Sciatic nerve (tissue), 2 donors: ENCODE measurements around the gene GLOD5. TPM values are rescaled to one million over a fixed set of nuclear protein-coding genes. Genes with fewer than 3 reads are reported as not detected.
"Not testable (repeated sequence)": the region's sequence is repeated elsewhere in the genome, so short reads cannot be mapped to it uniquely, and the experiment has no call there.

Experiments
- ATAC-seq: fragments of 200-7000 bp; cut with Tn5 transposase; one replicate; pipeline ENCODE4 v1.9.1; 2020; ENCODE audit warnings: mild to moderate bottlenecking, moderate library complexity
- DNase-seq: peaks from one replicate; pipeline ENCODE4 v3.0.0-alpha.2; 2020; ENCODE audit warnings: low spot score
- intact Hi-C: fragments of 100-400 bp; cut with DNase I; formaldehyde crosslinking; loops from one replicate; pipeline ENCODE4 v1.14.2; 2022
- total RNA-seq: library from RNA; stranded (reverse); fragmentation: NEBNext Ultra II Directional; extraction: Animal tissue kit (Norgen Biotek cat#: 25700); gene quantifications from one replicate; pipeline ENCODE4 v1.2.1, GENCODE V29; 2021
- donor health status: DM: no; HTN: no; CAD: no.
- donor health status: DM: no; HTN: no; CAD: no.

Gene GLOD5
- total RNA-seq, 1 donor from 2014 or later, result not detected

- no peak for ATAC-seq
- intact Hi-C loops, result no loop called here
These were observed 56.6 kb downstream of the GLOD5 start for GRCh38 chrX:48818098-48818497.

GRCh38 chrX:48818866-48819265 is 57.3 kb downstream of the GLOD5 start:
- ATAC-seq (no peak), DNase-seq (no peak)
- intact Hi-C loops, result no loop called here

More at GRCh38 chrX:48818098-48818497, 56.6 kb downstream of the GLOD5 start:
- DNase-seq, result no peak

- intact Hi-C loops, ATAC-seq, DNase-seq: not testable (repeated sequence)
These were observed 57.8 kb downstream of the GLOD5 start for GRCh38 chrX:48819394-48819793.

GRCh38 chrX:48823053-48823452 is 61.5 kb downstream of the GLOD5 start:
- peak; percentile 49 for DNase-seq

More at GRCh38 chrX:48823053-48823452, 61.5 kb downstream of the GLOD5 start:
- ATAC-seq, result no peak
- intact Hi-C loops, result no loop called here

Other genes starting within 250 kb of the GLOD5 start
- gene EBP, start 239.9 kb upstream of the GLOD5 start, total RNA-seq, result 16.9 TPM
- 15.3 TPM for gene TBC1D25, start 222.0 kb upstream of the GLOD5 start, total RNA-seq
- gene RBM3, start 187.3 kb upstream of the GLOD5 start, total RNA-seq, result 150 TPM
- gene WDR13, start 164.3 kb upstream of the GLOD5 start, total RNA-seq, result 124 TPM
- gene WAS, start 77.9 kb upstream of the GLOD5 start, total RNA-seq, result 14.4 TPM
- 5.3 TPM for gene SUV39H1, start 65.0 kb upstream of the GLOD5 start, total RNA-seq
- gene GATA1, start 24.8 kb downstream of the GLOD5 start, total RNA-seq, result 0.76 TPM
- 106 TPM for gene HDAC6, start 40.3 kb downstream of the GLOD5 start, total RNA-seq
- gene ERAS, start 64.8 kb downstream of the GLOD5 start, total RNA-seq, result 0.36 TPM
- gene PCSK1N, start 73.9 kb downstream of the GLOD5 start, total RNA-seq, result 0.67 TPM
- gene TIMM17B, start 136.0 kb downstream of the GLOD5 start, total RNA-seq, result 28.0 TPM
- 51.2 TPM for gene PQBP1, start 136.2 kb downstream of the GLOD5 start, total RNA-seq
- 19.2 TPM for gene SLC35A2, start 149.9 kb downstream of the GLOD5 start, total RNA-seq
- gene PIM2, start 157.3 kb downstream of the GLOD5 start, total RNA-seq, result 10.8 TPM
- 50.5 TPM for gene OTUD5, start 195.9 kb downstream of the GLOD5 start, total RNA-seq
- gene KCND1, start 210.1 kb downstream of the GLOD5 start, total RNA-seq, result 2.5 TPM
- 53.5 TPM for gene GRIPAP1, start 240.5 kb downstream of the GLOD5 start, total RNA-seq